GM21423 (cell line): ENCODE results near the gene PEAK1.
A peak's percentile ranks its signal among the peaks of the same experiment; 100 is the strongest.
"Not testable (repeated sequence)": the region's sequence is repeated elsewhere in the genome, so short reads cannot be mapped to it uniquely, and the experiment has no call there.

Source experiments
- ATAC-seq: cut with Tn5 transposase; IDR thresholded peaks from one replicate; pipeline ENCODE4 v1.9.1; 2021; ENCODE audit warnings: mild to moderate bottlenecking, moderate library complexity; ENCODE audit not compliant: unreplicated experiment

The PEAK1 gene

GRCh38 chr15:77243135-77243534 lies 176.8 kb downstream of the PEAK1 start:
- no peak for ATAC-seq

- no peak for ATAC-seq
These were observed 179.9 kb downstream of the PEAK1 start for GRCh38 chr15:77239882-77240608.

- ATAC-seq: no peak
These were observed 184.3 kb downstream of the PEAK1 start for GRCh38 chr15:77235566-77235965.

GRCh38 chr15:77228828-77229227 lies 191.1 kb downstream of the PEAK1 start:
- no peak for ATAC-seq

DNA sequence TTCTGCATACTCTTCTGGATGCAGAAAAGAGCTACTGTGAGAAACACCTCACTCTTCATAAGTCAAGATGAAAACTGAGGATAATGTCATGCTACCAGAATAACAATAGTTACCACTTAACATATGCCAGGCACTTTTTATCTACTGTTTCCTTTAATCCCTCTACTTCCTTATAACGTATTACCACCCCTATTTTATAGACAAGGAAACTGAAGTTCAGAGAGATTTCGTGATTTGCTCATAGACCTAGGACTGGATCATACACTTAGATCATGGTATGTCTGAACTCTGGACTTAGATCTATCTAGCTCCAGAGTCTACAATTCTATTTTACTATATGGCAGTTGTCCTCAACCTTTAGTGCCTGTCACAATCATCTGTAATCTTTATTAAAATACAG lies 193.3 kb downstream of the PEAK1 start:
- ATAC-seq: no peak

DNA sequence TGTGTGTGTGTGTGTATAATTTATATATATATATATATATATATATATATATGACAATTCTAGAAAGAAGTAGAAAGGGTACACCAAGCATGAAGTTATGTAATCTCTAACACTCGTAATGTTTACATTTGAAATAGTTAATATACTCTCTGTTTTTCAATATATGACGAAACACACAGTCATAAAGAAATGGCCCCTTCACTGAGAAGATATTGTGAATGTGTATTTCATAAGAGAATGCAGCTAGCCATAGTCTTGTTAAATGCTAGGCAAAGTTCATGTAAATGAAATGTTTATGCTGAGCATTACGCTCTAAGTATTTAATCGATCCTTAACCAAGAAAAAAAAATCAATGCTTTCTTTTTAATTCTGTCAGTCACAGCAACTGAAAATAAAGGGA lies 194.3 kb downstream of the PEAK1 start:
- no peak for ATAC-seq

- no peak for ATAC-seq
These were observed 194.8 kb downstream of the PEAK1 start for GRCh38 chr15:77225088-77225487.

DNA sequence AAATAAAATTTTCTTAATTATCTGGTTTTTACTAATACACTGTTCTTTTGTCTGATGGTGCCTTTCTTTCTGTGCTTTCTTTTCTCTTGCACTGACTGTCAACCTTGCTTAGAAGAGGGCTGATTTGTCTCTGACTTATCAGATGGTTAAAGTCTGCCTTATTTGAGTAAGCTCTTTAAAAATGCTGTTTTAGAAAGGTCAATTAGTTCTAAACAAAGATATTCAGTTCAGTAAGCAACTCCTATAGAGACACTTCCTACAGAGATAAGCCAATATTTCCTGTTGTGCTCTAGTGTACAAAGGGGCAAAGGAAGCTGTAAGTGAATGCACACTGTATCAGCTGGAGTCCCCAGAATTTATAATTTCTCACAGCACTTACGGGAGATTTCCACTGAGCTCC lies 195.6 kb downstream of the PEAK1 start:
- ATAC-seq: no peak

DNA sequence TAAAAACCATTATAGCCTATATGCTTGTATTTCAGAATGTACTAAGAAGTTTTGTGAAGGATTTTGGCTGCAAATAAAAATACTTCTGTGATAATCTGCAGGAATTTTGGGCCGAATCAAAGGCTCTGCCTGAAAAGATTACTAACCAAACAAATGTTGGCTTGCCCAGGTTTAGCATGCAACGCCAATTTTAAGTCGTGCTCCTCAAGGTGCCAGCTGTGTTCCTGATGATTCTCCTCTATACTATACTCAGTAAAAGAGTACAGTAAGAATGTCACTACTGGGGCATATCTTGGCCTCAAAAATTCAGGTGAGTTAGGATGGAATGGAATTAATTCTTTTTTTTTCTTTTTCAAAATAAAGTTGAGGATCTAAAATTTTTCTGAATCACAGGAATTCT lies 198.2 kb downstream of the PEAK1 start:
- no peak for ATAC-seq

DNA sequence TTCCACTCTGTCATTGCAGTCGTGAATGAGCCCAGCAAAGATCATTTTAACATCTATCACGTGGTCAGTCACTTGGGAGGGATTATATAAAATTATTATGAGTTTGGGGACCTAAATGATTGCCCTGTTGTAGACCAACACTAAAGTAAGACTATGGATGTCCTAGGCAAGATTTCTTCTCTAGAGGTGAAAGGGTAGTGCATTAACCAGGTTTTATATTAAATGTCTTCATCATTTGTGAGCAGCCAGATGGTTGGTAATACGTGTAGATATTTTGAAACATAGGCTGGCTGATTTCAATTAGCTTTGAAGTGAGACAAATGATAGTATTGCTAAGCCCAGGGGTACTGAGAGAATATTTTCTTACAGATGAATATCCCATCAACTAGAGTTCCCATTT lies 198.7 kb downstream of the PEAK1 start:
- no peak for ATAC-seq

GRCh38 chr15:77219841-77220240 lies 200.1 kb downstream of the PEAK1 start:
- ATAC-seq: no peak

DNA sequence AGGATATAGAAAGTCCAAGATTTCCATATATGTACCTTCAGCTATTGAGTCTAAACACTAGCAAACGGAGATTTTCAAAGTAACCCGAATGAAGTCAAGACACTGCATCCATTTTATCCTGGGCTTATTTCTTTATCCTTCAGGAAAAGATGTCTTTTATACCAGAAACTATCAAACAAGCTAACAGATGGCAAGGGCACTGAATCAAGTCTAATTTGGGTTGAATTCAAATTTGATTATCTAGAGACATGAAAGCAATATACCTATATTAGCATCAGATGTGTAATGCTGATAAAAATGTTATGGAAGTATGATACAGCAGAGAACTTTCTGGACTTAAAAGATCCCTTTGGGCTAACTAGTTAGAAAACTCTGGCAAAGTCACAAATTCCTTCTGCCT lies 210.7 kb downstream of the PEAK1 start:
- ATAC-seq: no peak

GRCh38 chr15:77208241-77208640 lies 211.7 kb downstream of the PEAK1 start:
- ATAC-seq: no peak

DNA sequence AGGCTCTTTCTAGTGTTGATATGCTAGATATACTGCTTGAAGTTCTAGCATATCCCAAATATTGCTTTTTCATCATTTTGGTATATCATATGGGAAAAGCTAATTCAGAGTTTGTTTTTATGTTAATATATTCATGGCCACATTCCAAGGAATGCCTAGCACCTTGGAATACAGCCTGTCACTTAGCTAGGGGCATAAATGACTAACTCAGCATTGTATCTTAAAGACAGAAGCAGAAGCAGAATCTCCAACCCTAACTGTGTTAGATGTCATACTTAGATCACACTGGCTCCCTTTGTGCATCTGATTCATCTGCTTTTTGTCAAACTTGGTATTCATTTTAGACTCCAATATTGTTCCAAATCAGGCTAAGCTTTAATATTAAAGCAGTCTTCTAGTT lies 218.2 kb downstream of the PEAK1 start:
- no peak for ATAC-seq

DNA sequence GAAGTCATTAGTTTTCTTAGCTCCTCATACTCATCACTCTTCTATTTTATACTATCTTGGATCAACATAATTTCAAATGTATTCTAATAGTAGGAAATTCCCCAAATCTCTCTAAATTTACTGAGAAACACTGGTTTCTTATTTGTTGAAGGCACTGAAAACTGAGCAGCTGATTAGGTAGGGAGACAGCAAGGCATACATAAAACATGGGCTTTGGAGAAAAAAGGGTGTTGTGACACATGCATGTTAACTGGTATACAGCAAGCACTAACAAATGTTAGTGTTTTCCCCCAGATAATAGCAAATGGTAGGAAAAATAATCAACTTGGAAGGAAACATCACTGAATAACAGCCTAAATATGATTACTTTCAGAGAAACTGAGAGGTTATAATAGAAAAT lies 223.5 kb downstream of the PEAK1 start:
- no peak for ATAC-seq

DNA sequence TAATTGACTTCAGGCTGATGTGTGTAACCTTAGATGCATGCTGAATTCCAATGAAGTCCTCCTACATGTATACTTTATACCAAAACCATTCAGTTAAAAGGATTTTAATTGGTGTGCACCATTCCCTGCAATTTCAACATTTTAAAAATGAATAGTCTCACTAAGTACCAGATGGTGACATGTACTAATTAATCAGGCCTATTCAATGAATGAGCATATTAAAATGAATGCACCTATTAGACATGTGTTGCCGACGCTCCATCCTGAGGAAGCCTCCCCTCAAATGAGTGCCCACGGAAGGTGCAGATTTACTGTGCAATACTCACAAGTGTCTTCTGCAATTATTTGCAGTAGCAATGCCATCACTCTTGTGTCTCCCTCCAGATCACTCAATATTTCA lies 224.3 kb downstream of the PEAK1 start:
- no peak for ATAC-seq

DNA sequence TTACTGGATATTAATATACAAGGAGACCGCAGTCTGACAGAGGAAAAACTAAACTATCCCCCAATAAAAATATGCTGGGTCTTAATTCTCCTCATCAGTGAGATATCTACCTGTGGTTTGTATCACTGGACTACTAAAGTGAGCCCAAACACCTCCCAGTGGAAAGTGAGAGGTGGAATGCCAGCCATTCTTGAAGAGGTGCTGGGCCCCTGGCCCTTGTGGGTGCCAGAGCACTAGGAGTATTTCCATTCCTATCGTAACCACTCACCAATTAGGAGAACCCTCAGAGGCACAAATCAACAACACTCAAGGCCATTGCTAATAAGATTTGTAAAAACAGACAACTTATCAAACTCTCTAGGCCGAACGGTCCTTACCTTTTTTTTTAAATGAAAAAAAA lies 227.5 kb downstream of the PEAK1 start:
- no peak for ATAC-seq

DNA sequence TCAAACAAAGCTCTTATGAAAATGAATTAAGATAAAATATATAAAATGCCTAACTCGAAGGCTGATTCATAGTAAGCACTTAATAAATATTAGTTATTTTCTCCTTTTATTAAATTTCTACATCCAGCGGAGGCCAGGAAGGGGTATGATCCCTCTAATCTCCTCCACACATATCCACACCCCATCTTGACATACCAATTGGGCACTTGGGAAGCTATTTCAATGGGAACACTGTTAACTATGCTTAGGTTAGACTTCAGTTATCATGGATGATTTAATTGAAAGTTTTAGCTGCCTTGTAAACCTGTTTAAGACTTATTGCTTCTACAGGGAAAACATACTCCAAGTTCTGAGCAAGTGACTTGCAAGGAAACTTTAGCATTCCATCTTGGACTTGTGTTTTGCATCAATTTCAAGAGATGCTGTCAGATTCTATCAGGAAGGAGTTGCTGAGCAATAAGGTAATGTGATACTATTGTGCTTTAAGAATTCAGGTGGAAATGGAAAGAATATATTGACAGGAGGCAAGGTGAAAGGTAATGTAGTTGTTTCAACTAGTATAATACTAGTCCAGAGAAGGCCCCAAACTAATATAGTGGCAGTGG lies 228.6 kb downstream of the PEAK1 start:
- no peak for ATAC-seq

GRCh38 chr15:77187751-77188464 lies 232.0 kb downstream of the PEAK1 start:
- ATAC-seq: peak; percentile 49

DNA sequence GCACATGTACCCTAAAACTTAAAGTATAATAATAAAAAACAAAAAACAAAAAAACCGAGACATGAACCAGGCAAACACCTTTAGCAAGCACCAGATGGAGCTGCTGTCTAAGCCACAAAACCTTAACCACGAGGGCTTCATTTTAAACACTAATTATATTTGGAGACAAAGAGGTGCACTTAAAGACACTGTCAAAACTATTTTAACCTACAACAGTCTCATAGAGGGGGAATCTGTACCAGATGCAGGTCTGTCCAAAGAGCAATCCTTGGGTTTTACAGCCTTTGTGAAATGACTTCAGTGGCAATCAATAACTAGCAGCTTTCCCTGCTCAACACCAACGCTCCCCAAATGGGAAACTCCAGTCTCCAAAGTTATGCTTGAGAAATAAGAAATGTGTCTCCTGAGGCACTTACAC lies 233.3 kb downstream of the PEAK1 start:
- no peak for ATAC-seq

GRCh38 chr15:77185242-77185785 lies 234.6 kb downstream of the PEAK1 start:
- ATAC-seq: no peak

- not testable (repeated sequence) for ATAC-seq
These were observed 235.6 kb downstream of the PEAK1 start for GRCh38 chr15:77184352-77184751.
